GM19397 (cell line): ENCODE measurements around the gene TGM2.

Experiments
- ATAC-seq: cut with Tn5 transposase; IDR thresholded peaks from one replicate; pipeline ENCODE4 v1.9.1; 2021; ENCODE audit warnings: mild to moderate bottlenecking, moderate library complexity; ENCODE audit not compliant: unreplicated experiment

Gene TGM2

DNA sequence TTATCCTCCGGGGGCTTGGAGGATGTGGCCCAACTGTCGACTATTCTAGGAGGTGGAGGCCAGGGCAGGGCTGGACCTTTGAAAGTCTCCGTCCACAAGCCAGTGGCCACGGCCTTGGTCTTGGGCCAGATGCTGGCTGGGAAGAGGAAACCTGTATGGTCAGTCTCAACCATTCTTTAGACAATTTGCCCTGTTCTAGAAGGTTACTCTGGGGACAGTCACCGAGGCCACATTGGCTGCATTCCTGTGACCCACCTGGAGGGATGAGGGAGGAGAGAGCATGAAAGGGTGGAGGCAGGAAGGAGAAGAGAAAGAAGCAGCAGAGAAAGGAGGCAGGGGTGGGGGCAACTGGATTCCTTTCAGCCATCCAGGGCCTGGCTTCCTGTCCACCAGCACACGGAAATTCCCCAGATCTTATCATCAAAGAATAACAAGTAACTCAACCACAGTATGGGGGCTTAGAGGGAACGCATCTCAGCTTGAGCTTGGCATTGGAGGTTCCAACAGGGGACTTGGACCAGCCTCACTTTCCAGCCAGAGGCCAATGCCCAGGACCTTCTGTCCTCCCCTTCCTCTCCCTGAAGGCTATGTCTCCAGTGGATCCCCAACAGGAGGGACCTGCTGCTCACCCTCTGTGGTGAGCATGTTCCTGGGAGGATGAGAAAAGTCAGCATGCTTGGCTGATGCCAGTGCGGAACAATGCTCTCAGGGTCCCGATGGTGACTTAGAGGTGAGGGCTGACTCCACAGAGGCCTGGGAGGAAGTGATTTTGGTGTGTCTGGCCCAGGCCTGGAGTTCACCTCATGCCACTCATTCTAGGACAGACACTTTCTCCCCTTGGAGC is 30.4 kb downstream of the TGM2 start:
- ATAC-seq: no peak

DNA sequence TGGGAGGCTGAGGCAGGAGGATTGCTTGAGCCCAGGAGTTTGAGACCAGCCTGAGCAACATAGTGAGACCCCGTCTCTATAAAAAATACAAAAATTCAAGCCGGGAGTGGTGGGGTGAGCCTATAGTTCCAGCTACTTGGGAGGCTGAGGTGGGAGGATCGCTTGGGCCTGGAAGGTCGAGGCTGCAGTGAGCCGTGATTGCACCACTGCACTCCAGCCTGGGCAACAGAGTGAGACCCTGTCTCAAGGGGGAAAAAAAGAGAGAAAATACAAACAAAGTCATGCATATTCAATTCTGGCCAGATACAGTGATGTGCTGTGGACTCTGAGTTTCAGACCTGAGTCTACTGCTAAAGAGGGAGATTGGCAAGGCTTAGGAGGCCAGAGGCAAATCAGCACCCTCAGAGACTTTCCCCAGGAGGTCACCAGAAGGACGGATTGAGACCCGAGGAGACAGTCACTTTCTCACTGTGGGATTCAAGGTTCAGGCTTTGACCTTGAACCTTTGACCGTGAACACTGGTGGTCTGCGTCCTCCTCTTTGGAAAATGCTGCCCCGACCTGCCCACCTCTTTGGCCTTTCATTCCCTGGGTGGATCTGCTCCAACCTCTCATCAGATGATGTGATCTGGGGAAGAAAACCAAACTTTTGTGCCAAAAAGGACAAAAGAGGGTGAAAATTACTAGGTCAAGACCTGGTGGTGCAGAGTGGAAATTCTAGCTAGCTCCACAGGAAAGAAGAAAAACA is 31.2 kb downstream of the TGM2 start:
- no peak for ATAC-seq

DNA sequence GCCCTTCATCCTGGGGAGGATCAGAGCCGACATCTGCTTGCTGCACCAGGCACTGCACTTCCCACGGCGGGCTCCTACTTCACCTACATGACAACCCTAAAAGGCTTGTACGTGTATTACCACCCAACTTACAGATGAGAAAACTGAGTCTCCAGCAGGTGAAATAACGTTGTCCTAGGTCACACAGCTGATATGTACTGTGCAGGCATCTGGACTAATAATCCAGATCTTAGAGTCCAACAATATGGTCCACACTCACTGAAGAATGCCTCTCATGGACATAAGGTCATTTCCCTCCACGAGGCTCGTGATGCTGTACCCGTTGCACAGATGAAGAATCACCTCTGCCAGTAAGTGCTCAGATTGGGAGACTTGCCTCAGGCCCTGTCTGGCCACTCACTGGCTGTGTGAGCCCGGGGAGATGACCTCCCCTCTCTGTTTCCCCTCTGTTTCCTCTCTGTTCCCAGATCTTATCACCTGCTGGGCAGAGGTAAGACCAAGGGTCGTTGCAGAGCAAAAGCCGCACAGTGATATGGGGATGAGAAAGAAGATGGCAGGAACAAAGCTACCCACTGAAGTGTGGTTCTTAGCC is 32.1 kb downstream of the TGM2 start:
- ATAC-seq: no peak

DNA sequence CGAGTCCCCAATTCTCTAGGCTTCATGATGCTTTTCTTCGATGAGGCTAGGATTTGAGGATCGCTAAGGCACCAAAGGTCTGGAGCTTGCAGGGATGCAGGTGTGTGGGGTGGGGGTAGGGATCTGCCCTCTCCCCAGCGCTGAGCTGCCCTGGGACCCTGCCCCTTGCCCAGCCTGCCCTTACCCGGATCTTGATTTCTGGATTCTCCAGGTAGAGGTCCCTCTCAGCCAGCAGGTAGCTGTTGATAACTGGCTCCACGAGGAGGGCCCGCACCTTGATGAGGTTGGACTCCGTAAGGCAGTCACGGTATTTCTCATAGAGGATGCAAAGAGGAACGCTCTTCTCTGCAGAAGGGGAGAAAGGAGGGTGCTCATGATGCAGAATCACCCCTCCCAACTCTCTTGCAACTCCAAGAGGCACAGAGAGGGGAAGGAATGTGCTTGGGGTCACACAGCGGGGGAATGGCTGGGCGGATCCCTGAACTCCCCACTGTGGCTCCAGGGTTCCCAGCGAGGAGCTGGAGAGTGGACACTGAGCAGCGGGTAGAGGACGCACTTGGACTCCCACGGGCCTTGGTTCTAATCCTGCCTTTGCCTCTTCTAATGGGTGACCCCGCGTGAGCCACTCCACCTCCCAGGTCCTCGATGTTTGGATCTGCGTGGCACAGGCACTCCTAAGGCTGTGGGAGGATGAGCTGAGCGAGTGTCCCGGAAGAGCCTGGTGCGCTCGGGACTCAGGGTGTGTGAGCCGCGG is 32.7 kb downstream of the TGM2 start:
- no peak for ATAC-seq

DNA sequence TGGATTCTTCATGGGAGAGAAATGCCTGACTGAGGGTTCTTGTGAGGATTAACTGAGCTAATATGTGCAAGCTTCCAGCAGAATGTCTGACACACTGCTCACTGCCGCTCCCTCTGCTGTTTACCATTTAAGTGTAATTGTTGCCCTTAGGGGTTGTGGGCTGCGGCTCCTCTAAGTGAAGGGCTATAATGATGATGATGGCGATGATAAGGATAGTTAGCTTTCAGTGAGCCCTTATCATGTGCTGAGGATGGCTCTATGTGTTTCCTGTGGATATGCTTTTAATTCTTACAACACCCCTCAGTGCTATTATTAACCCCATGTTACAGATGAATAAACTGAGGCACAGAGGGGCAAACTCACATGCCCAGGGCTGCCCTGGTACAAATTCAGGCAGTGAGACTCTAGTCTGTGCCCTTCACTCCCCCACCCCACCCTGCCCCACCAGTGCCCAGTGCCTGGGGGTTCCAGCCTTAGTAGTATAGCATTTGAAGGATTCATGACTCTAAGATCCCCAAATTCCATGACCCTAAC is 33.4 kb downstream of the TGM2 start:
- ATAC-seq: no peak

DNA sequence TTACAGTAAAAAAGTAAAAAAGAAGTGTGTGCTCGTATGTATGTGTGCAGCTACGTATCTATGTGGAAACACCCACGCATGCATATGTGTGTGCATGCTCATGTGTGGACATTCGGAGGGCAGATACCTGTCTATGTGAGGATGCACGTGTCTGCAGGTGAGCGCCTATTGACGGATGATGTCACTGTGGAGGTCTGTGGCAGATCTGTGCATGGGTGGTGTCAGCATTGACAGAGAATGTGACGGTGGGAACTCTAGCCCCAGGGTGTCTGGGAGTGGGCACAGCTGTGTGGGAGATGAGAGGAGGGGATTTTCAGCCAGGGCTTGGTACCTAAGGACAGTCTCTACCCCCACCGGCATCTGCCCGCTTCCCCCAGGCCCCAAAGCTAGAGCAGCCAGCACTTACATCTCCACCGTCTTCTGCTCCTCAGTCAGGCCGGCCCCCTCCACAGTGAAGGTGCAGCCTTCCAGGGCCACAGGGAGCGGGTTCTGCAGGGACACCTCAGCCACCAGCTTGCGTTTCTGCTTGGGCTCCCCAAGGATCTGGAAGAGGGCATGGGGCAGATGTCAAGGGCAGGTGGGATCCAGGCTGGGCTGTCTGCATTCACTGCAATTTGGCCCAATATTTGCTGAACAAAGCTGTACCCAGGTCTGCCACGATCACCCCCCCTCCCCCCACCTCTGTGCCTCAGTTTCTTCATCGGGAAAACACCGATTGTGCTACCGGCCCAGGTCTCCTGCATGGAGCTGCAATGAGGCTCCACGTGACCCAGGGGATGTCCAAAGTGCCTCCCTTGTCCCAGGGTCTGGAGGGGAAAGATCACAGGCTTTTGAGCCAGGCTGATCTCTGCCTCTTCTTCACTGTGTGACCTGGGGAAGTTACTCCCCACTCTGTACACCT is 34.1 kb downstream of the TGM2 start:
- no peak for ATAC-seq

DNA sequence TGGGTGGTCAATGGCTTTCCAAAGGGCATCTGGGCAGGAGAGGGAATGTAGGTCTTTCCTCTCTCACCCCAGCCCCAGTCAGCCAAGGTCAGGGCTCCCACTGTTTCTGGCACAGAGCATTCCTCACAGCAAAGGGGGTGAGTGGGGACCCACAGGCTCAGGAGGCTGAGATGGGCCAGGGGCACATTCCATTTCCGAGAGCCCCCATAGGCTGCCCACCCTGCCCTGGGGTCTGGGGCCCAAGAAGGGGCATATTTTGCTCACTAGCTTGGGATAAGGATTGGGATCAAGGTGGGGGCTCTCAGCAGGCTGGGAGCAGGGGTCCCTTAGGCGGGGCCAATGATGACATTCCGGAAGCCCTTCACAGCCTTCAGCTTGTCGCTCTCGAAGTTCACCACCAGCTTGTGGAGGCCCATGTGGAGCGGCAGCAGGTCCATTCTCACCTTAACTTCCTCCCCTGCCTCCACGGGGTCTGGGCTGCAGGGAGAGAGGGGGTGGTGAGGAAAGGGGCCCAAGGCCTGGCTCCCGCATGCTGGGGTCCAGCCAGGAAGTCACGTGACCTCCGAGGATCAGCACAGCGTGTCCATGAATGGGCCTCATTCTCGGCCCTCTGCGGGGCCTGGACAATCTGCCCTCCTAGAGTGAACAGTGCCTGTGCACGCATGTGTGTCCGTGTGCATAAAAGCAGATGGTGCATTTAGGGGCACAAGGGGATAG is 35.0 kb downstream of the TGM2 start:
- ATAC-seq: no peak

DNA sequence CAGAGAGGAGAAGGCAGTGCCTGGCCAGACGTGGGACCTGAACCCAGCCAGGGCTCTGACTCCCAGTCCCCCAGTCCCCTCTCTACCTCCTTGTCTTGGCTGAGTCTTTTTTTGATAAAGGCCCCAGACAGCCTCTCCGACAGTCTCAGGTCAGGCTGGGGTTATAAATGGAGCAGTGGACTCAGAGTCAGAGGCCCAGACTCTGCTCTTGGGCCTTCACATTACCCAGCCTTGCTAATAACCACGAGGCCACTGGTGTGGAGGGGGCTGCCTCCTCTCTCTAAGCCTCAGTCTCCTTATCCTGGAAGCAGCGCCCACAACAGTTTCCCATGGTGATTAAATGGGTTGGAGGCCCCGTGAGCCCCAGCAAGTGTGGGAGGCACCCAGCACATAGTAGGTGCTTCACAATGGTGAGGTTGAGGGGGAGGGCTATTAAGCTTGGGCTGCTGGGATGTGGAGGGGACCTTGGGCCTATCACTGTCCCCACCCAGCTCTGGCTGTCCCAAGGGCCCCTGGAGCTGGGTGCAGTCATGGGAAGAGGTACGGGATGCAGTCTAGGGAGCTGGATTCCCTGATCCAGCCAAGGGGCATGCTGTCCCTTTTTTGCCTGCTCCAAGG is 35.7 kb downstream of the TGM2 start:
- ATAC-seq: no peak

DNA sequence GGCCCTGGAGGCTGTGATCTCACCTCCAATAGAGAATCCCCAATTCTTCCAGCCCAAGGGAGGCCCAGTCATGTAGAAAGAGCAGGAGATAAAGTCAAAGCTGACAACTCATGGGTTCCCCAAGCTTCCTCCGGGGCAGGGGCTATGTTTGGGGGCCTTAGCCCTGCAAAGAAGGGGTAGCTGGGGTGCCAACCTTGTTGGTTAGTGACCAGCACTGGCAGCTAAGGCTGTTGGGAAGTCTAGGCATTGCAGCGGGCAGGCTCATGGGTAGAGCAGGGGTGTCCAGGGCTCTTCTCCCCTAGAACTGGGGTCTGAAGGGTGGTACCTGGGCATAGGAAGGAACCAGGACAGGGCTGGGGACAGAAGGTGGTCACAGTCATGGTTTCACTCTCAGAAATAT is 36.4 kb downstream of the TGM2 start:
- no peak for ATAC-seq

DNA sequence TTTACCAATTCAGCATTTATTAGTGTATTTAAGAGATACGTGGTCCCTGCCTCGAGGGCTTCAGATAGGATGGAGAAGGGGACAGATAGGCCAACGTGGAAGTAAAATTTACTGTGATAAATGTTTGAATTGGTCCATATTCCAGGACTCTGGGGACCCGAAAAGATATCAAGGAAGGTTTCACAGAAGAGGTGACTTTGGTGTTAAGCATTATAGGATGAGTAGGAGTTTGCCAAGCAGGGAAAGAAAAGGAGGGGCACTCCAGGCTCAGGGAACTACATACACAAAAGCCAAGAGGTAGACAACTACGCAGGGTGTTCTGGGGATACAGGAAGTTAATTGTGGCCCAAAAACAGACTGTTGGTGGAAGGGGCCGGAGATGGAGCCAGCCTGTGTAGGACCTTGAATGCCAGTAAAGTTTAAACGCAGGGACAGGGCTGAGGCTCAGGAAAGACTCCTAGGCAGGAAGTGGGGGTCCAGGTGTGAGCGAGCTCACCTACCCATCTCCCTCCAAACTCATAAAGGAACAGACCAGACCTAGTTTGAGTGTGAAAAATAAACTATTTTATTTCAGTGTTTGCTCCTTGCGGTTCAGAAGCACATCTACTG is 37.0 kb downstream of the TGM2 start:
- ATAC-seq: no peak

DNA sequence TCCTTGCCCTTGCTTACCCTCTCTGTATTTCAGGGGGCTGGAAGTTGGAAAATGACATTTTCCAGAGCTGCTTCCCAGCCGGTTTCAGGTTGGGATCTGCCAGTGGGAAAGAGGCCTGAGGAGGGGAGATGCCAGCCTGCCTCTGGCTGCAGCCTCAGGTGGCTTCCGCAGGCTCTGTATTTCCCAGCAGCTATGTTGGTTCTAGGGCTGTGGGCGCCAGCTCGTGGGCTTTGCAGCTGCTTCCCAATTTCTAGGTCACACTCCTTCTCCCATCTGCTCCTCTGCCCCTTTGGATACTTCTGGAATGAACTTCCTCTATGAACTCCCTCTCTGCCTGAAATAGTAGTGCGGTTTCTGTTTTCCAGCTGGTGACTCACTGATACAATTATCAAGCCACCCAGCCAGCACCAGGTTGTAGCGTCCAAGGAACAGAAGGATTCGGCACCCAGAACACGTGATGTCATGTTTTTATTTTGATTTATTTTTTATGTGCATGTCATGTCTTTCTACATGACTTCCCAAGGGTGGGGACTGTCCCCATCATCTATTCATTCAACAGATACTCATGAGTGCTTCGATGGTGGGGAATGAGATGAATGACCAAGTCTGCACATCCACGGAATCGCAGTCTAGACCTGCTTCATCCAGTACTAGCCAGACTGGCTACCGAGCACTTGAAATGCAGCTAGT is 38.0 kb downstream of the TGM2 start:
- ATAC-seq: no peak

DNA sequence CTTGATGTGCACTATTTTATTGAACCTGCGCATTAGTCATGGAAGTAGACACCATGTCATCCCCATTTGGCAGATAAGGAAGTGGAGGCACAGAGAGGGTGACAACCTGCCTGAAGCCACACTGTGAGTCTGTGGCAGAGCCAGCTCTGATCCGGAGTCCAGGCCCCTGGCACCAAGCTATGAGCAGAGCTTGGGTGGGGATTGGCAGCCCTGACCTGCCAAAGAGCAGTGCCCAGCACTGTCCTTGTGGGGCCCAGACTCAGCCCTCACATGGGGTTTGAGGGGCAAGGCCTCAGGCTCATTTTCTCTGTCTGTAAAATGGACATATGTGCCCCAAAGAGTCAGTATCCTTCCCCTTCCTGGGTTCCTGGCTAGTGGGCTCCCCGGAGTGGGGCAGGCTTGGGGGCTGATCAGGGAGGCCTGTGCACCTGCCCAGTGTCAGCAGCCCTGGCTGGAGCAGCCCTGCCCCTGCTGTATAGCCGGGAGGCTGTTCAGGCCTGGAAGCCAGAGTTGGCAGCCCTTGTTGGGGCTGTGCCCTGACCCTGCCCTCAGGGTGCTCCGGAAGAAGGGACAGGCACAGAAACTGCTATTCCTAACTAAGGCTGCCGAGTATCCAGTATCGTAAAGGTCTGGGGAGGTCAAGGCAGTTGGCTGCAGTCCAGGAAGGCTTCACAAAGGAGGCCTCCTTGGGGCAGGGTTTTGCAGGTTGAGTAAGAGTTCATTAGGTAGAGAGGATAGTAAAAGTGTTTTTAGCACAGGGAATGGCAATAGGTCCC is 38.7 kb downstream of the TGM2 start:
- ATAC-seq: no peak

DNA sequence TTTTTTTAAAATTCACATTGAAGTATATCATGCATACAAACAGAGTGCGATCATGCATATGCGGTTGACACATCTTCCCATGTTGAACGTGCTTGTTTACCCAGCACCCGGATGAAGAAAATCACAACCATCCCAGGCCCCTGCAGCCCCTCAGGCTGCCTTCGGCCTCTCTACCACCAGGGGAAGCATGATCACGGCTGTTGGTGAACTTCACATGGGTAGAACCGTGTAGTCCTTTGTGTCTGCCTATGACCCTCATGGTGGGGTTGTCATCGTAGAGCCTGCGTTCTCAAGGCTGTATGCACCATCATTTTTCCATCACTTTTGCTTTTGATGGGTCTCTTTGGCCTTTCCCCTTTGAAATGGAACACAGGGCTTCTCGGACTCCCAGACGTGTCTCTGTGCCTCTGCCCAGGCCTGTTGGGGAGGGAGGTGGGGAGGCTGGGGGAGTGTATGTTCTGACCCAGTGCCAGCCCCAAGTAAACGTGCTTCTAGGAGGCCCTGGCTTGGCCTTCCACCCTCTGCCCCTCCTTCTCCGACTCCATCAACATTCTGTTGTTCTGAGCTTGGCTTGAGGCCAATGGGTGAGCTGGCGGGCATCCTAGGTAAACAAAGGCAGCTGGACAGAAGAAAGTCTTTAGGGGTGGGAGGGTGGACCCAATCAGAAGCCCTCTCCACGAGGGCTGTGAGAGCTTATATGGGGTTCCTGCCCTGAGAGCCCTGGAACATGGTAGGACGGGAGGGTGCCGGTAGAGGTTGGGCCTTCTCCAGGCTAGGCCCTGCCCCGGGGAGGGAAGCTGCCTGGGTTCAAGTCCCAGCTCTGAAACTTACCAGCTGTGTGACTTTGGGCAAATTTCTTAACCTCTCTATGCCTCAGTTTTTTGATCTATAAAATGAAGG is 39.7 kb downstream of the TGM2 start:
- ATAC-seq: no peak

DNA sequence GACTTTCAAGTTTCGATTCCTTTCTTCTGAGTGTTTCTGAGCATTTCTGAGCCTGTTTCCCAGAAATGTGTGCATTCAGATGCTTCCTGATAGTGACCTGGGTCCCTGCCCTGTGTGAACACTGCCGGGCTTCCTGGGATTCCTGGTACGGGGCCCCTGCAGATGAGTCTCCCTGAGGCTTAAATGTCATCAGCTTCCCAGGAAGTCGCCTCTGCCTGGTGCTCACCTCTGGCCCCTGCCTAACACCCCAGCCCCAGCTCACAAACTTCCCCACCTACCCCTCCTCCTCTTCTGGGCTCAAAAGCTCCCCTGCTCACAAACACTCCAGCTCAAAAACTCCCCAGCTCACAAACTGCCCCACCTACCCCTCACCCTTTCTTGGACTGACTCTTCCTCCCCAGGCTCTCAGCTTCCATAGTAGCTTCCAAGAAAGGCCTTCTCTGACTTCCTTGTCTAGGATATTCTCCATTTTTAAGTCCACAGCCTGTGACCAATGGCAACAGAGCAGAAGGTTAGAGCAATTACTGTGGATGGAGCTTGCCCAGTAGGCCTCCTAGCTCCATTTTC is 42.0 kb downstream of the TGM2 start:
- ATAC-seq: no peak

DNA sequence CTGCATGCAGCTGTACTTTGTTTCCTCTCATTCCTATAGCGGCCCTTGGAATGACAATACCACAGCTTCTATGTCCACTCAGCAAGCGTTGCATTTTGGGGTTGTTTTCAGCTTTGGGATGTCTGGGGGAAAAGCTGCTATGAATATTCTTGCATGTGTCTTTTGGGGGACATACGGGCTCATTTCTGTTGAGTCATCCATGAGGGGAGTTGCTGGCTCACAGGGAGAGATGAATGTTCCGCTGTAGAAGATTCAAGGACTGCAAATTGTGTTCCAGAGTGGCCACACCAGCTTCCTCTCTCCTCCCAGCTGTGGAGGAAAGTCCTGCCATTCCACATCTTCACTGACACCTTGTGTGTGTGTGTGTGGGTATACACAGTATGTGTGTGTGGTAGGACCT is 43.3 kb downstream of the TGM2 start:
- ATAC-seq: no peak

DNA sequence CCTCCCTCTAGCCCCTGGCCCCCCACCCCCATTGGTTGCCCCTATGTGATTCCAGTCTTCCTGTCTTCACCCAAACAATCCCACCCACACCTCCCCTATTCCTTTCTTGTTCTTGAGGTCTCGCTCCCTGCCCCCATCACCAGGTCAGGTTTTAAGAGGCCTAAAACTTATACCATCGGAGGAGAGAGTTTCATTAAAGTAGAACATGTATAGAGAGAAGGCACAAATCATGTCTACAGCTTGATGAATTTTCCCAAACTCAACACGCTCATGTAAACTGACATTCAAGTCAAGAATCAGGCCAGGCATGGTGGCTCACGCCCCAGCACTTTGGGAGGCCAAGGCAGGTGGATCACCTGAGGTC is 44.5 kb downstream of the TGM2 start:
- ATAC-seq: no peak
